ENCODE measurements around the gene SLAMF9. TPM values are rescaled to one million over a fixed set of nuclear protein-coding genes. Genes with fewer than 3 reads are reported as not detected.

SLAMF9 gene
- total RNA-seq = not detected
- long read RNA-seq = 0 reads

- Histone ChIP-seq H3K4me1 (no peaks in the 10 kb centered on the region), H3K36me3 (no peaks in the 10 kb centered on the region), H3K27ac (replicated peaks) (no peak within 1 kb of the TSS), H3K4me3 (no peak within 1 kb of the TSS), H3K27me3 (ENCODE audit: low read depth) (peaks cover 30% of the 10 kb centered on the region), H3K9me3 (replicated peaks) (no peaks in the 10 kb centered on the region)
- DNase-seq = no peak
- intact Hi-C loops (cut with micrococcal nuclease) = no loop called here
- TF ChIP-seq CTCF (IDR thresholded peaks at IDR 0.05; ENCODE audit: borderline replicate concordance) = no peak
Observed at GRCh38 chr1:159953536-159954515, at the start of gene SLAMF9. SLAMF9 (minus strand) TSS chr1:159954237; CDS start chr1:159954137, 100 bp downstream.

- H3K4me3 ChIP-seq = no peak overlapping the region
- DNase-seq = no peak
- no peaks in the 10 kb centered on the region for H3K9me3 ChIP-seq (replicated peaks)
- intact Hi-C loops (cut with micrococcal nuclease) = no loop called here
- H3K27ac ChIP-seq (replicated peaks) = no peak overlapping the region
- no peak for TF ChIP-seq CTCF (IDR thresholded peaks at IDR 0.05; ENCODE audit: borderline replicate concordance)
- H3K4me1 ChIP-seq = peaks cover 3% of the 10 kb centered on the region
- H3K27me3 ChIP-seq (ENCODE audit: low read depth) = no peaks in the 10 kb centered on the region
- H3K36me3 ChIP-seq = no peaks in the 10 kb centered on the region
Observed at GRCh38 chr1:160001440-160001839, 47.4 kb upstream of the SLAMF9 start.

GRCh38 chr1:159999204-159999603 is 45.2 kb upstream of the SLAMF9 start:
- no peak overlapping the region for H3K27ac ChIP-seq (replicated peaks)
- intact Hi-C loops (cut with micrococcal nuclease) = no loop called here
- DNase-seq = no peak
- no peak overlapping the region for H3K4me3 ChIP-seq
- no peaks in the 10 kb centered on the region for H3K27me3 ChIP-seq (ENCODE audit: low read depth)
- H3K9me3 ChIP-seq (replicated peaks) = no peaks in the 10 kb centered on the region
- H3K4me1 ChIP-seq = peaks cover 9% of the 10 kb centered on the region
- no peaks in the 10 kb centered on the region for H3K36me3 ChIP-seq
- TF ChIP-seq CTCF (IDR thresholded peaks at IDR 0.05; ENCODE audit: borderline replicate concordance) = no peak

GRCh38 chr1:159996653-159997052 is 42.6 kb upstream of the SLAMF9 start:
- peak overlapping the region; percentile 37 for H3K27ac ChIP-seq (replicated peaks)

GRCh38 chr1:159994896-159995295 is 40.9 kb upstream of the SLAMF9 start:
- Histone ChIP-seq H3K27ac (replicated peaks) (no peak overlapping the region), H3K27me3 (ENCODE audit: low read depth) (no peaks in the 10 kb centered on the region), H3K36me3 (no peaks in the 10 kb centered on the region), H3K4me3 (no peak overlapping the region), H3K4me1 (peaks cover 35% of the 10 kb centered on the region), H3K9me3 (replicated peaks) (no peaks in the 10 kb centered on the region)
- no peak for TF ChIP-seq CTCF (IDR thresholded peaks at IDR 0.05; ENCODE audit: borderline replicate concordance)
- no peak for DNase-seq
- intact Hi-C loops (cut with micrococcal nuclease) = no loop called here

More at GRCh38 chr1:159996653-159997052, 42.6 kb upstream of the SLAMF9 start:
- no peak for DNase-seq
- H3K27me3 ChIP-seq (ENCODE audit: low read depth) = no peaks in the 10 kb centered on the region
- no peak overlapping the region for H3K4me3 ChIP-seq
- no peak for TF ChIP-seq CTCF (IDR thresholded peaks at IDR 0.05; ENCODE audit: borderline replicate concordance)
- no peaks in the 10 kb centered on the region for H3K36me3 ChIP-seq
- intact Hi-C loops (cut with micrococcal nuclease) = no loop called here
- H3K9me3 ChIP-seq (replicated peaks) = no peaks in the 10 kb centered on the region
- H3K4me1 ChIP-seq = peaks cover 32% of the 10 kb centered on the region
